HepG2 (cell line): ENCODE results near the gene DAGLB. TPM values are rescaled to one million over a fixed set of nuclear protein-coding genes. Genes with fewer than 3 reads are reported as not detected.

Experiments
- polyA plus RNA-seq, 8 experiments: library from polyadenylated mRNA; depleted of rRNA in 3 of 8; stranded (reverse) in 7 of 8; unstranded in 1 of 8; fragments of >200 nt; fragmentation: Illumina TruSeq in 4 of 8; extraction: Trizol in 4 of 8; gene quantifications; 2 replicates each; pipeline versions ENCODE4 v1.2.1 to v1.2.3, GENCODE V29; 2011 to 2016; ENCODE audit warnings: low read depth in 4 of 8, missing spikeins in 1 of 8, mixed read lengths in 1 of 8; ENCODE audit not compliant: insufficient read depth in 1 of 8
- total RNA-seq, 5 experiments: library from RNA; depleted of rRNA; stranded (reverse); fragments of >200 nt; fragmentation: Illumina TruSeq; extraction: Trizol; gene quantifications; 2 replicates each; pipeline ENCODE4 v1.2.3, GENCODE V29; 2016; ENCODE audit warnings: low read depth in 1 of 5

DAGLB gene
- total and polyA plus RNA-seq, 2 of the 13 experiments (the other 11 are each of a cell fraction or from before 2014, with no cell fraction given) = 7.9 to 9.8 TPM

Other genes with a start within 250 kb of the DAGLB start
- 2.8 and 3.8 TPM in 2 replicates for gene CYTH3, start 175.3 kb downstream of the DAGLB start, total RNA-seq (2016; rRNA removed; fragmentation: Illumina TruSeq; extraction: Trizol)
- 3.1 and 4.6 TPM in 2 replicates for gene CYTH3, start 175.3 kb downstream of the DAGLB start, polyA plus RNA-seq (2011; rRNA removed)
- 12.0 and 14.7 TPM in 2 replicates for gene FAM220A, start 99.0 kb downstream of the DAGLB start, total RNA-seq (2016; rRNA removed; fragmentation: Illumina TruSeq; extraction: Trizol)
- 10.2 and 10.5 TPM in 2 replicates for gene FAM220A, start 99.0 kb downstream of the DAGLB start, polyA plus RNA-seq (2011; rRNA removed)
- gene RAC1, start 73.4 kb downstream of the DAGLB start, total RNA-seq (2016; rRNA removed; fragmentation: Illumina TruSeq; extraction: Trizol) = 80.7 and 92.3 TPM in 2 replicates
- 183 and 228 TPM in 2 replicates for gene RAC1, start 73.4 kb downstream of the DAGLB start, polyA plus RNA-seq (2011; rRNA removed)
- gene KDELR2, start 36.2 kb upstream of the DAGLB start, total RNA-seq (2016; rRNA removed; fragmentation: Illumina TruSeq; extraction: Trizol) = 118 and 194 TPM in 2 replicates
- 167 and 220 TPM in 2 replicates for gene KDELR2, start 36.2 kb upstream of the DAGLB start, polyA plus RNA-seq (2011; rRNA removed)
- not detected in 2 replicates for gene GRID2IP, start 103.5 kb upstream of the DAGLB start, total RNA-seq (2016; rRNA removed; fragmentation: Illumina TruSeq; extraction: Trizol)
- gene GRID2IP, start 103.5 kb upstream of the DAGLB start, polyA plus RNA-seq (2011; rRNA removed) = 0.03 TPM in 1 of 2 replicates, not detected in the other
- 65.4 and 83.2 TPM in 2 replicates for gene ZDHHC4, start 129.5 kb upstream of the DAGLB start, total RNA-seq (2016; rRNA removed; fragmentation: Illumina TruSeq; extraction: Trizol)
- 164 and 188 TPM in 2 replicates for gene ZDHHC4, start 129.5 kb upstream of the DAGLB start, polyA plus RNA-seq (2011; rRNA removed)
- 8.7 and 16.3 TPM in 2 replicates for gene INTS15, start 142.1 kb upstream of the DAGLB start, total RNA-seq (2016; rRNA removed; fragmentation: Illumina TruSeq; extraction: Trizol)
- gene INTS15, start 142.1 kb upstream of the DAGLB start, polyA plus RNA-seq (2011; rRNA removed) = 23.3 and 25.7 TPM in 2 replicates
- gene ZNF853, start 167.7 kb upstream of the DAGLB start, total RNA-seq (2016; rRNA removed; fragmentation: Illumina TruSeq; extraction: Trizol) = 2.1 and 2.5 TPM in 2 replicates
- 6.2 and 10.8 TPM in 2 replicates for gene ZNF853, start 167.7 kb upstream of the DAGLB start, polyA plus RNA-seq (2011; rRNA removed)
- 5.3 and 9.9 TPM in 2 replicates for gene ZNF316, start 189.4 kb upstream of the DAGLB start, total RNA-seq (2016; rRNA removed; fragmentation: Illumina TruSeq; extraction: Trizol)
- 4.3 and 5.6 TPM in 2 replicates for gene ZNF316, start 189.4 kb upstream of the DAGLB start, polyA plus RNA-seq (2011; rRNA removed)